GM12865 (cell line): Measurements from ENCODE around the gene RNF14.

ENCODE experiments used
- DNase-seq: peaks from one replicate; pipeline ENCODE4 v3.0.0; 2010; ENCODE audit warnings: low read depth
- H3K4me3 ChIP-seq: 2 replicates; pipeline ENCODE4 v1.5.1; 2011; ENCODE audit warnings: mild to moderate bottlenecking, low read depth, low read length, control low read depth
- CTCF ChIP-seq: IDR thresholded peaks from 2 replicates; pipeline ENCODE4 v1.5.1; 2011; ENCODE audit warnings: low read length, control low read depth, low read depth, inconsistent platforms; ENCODE audit not compliant: insufficient read depth; ENCODE audit errors: missing control alignments

The RNF14 gene

GRCh38 chr5:141940695-141941271, 28.1 kb upstream of the RNF14 start:
- TF ChIP-seq CTCF, result no peak
- DNase-seq, result no peak
- no peak overlapping the region for H3K4me3 ChIP-seq

- DNase-seq, result no peak
- no peak for TF ChIP-seq CTCF
- no peak overlapping the region for H3K4me3 ChIP-seq
Observed at GRCh38 chr5:141941307-141941706, 27.6 kb upstream of the RNF14 start.

- DNase-seq, result no peak
- TF ChIP-seq CTCF, result no peak
Observed at GRCh38 chr5:141941779-141942178, 27.1 kb upstream of the RNF14 start.

GRCh38 chr5:141942185-141942857, 26.6 kb upstream of the RNF14 start:
- no peak overlapping the region for H3K4me3 ChIP-seq
- no peak for DNase-seq
- no peak for TF ChIP-seq CTCF

More at GRCh38 chr5:141941779-141942178, 27.1 kb upstream of the RNF14 start:
- no peak overlapping the region for H3K4me3 ChIP-seq

- no peak for DNase-seq
- no peak for TF ChIP-seq CTCF
Observed at GRCh38 chr5:141944076-141944475, 24.8 kb upstream of the RNF14 start.

GRCh38 chr5:141945511-141946051, 23.3 kb upstream of the RNF14 start:
- no peak overlapping the region for H3K4me3 ChIP-seq
- no peak for DNase-seq

More at GRCh38 chr5:141944076-141944475, 24.8 kb upstream of the RNF14 start:
- H3K4me3 ChIP-seq, result no peak overlapping the region

More at GRCh38 chr5:141945511-141946051, 23.3 kb upstream of the RNF14 start:
- TF ChIP-seq CTCF, result no peak
